ENCODE results near the gene AOC3. TPM values are rescaled to one million over a fixed set of nuclear protein-coding genes. Genes with fewer than 3 reads are reported as not detected.
"Not testable (repeated sequence)": the region's sequence is repeated elsewhere in the genome, so short reads cannot be mapped to it uniquely, and the experiment has no call there.

The AOC3 gene
- total and polyA plus RNA-seq, 7 donors: 3.5 to 227 (median 58.1) TPM

- H3K27ac ChIP-seq: no peak overlapping the region
- no peak for TF ChIP-seq CTCF (IDR thresholded peaks at IDR 0.05)
- no peak for TF ChIP-seq POLR2A (IDR thresholded peaks at IDR 0.05)
- TF ChIP-seq POLR2AphosphoS5 (IDR thresholded peaks at IDR 0.05): no peak
- no peak for TF ChIP-seq EP300 (IDR thresholded peaks at IDR 0.05)
- no peak for DNase-seq
- peaks cover 0 to 5% (median 0%) of the 10 kb centered on the region in 4 donors for H3K36me3 ChIP-seq
- WGBS, 2 donors: 89 to 93% methylated on average over 8 of the region's 8 CpGs
- H3K9me3 ChIP-seq: no peaks in the 10 kb centered on the region
- H3K4me3 ChIP-seq: no peak overlapping the region
- no peaks in the 10 kb centered on the region for H3K27me3 ChIP-seq
- intact Hi-C loops (cut with DNase I): no loop called here
- H3K4me1 ChIP-seq: no peaks in the 10 kb centered on the region
These were observed 31.2 kb downstream of the AOC3 start for GRCh38 chr17:42882166-42882565.

GRCh38 chr17:42883802-42884558, 33.0 kb downstream of the AOC3 start:
- no peaks in the 10 kb centered on the region for H3K9me3 ChIP-seq
- 75 to 85% methylated on average over 7 of the region's 7 CpGs for WGBS, 2 donors
- no peaks in the 10 kb centered on the region for H3K4me1 ChIP-seq
- H3K4me3 ChIP-seq: no peak overlapping the region
- intact Hi-C loops (cut with DNase I): no loop called here
- H3K36me3 ChIP-seq: no peaks in the 10 kb centered on the region
- H3K27ac ChIP-seq: no peak overlapping the region
- no peak for TF ChIP-seq EP300 (IDR thresholded peaks at IDR 0.05)
- no peak for TF ChIP-seq CTCF (IDR thresholded peaks at IDR 0.05)
- TF ChIP-seq POLR2A (IDR thresholded peaks at IDR 0.05): no peak
- TF ChIP-seq POLR2AphosphoS5 (IDR thresholded peaks at IDR 0.05): no peak
- no peak for DNase-seq
- H3K27me3 ChIP-seq: no peaks in the 10 kb centered on the region

- WGBS, 2 donors: 93 to 97% methylated on average over 3 of the region's 3 CpGs
- not testable (repeated sequence) for H3K4me1 ChIP-seq
These were observed 34.8 kb downstream of the AOC3 start for GRCh38 chr17:42885806-42886205.

GRCh38 chr17:42886283-42887176, 35.5 kb downstream of the AOC3 start:
- DNase-seq: no peak
- H3K36me3 ChIP-seq: no peaks in the 10 kb centered on the region
- H3K27me3 ChIP-seq: no peaks in the 10 kb centered on the region
- H3K9me3 ChIP-seq: no peaks in the 10 kb centered on the region
- 49 to 56% methylated on average over 15 of the region's 15 CpGs for WGBS, 2 donors
- no peak overlapping the region for H3K27ac ChIP-seq
- TF ChIP-seq CTCF (IDR thresholded peaks at IDR 0.05) (no peak), POLR2A (IDR thresholded peaks at IDR 0.05) (no peak), EP300 (IDR thresholded peaks at IDR 0.05) (no peak)
- intact Hi-C loops (cut with DNase I): no loop called here
- H3K4me3 ChIP-seq: no peak overlapping the region
- H3K4me1 ChIP-seq: peaks cover 0 to 10% (median 8%) of the 10 kb centered on the region in 4 donors

More at GRCh38 chr17:42885806-42886205, 34.8 kb downstream of the AOC3 start:
- intact Hi-C loops (cut with DNase I); H3K27ac ChIP-seq; H3K4me3 ChIP-seq; H3K36me3 ChIP-seq; H3K9me3 ChIP-seq; H3K27me3 ChIP-seq; DNase-seq: not testable (repeated sequence)

- H3K27ac ChIP-seq: no peak overlapping the region
- intact Hi-C loops (cut with DNase I): no loop called here
- DNase-seq: no peak
- no peaks in the 10 kb centered on the region for H3K9me3 ChIP-seq
- WGBS, 2 donors: 92 to 95% methylated on average over 7 of the region's 7 CpGs
- no peaks in the 10 kb centered on the region for H3K27me3 ChIP-seq
- no peaks in the 10 kb centered on the region for H3K36me3 ChIP-seq
- TF ChIP-seq EP300 (IDR thresholded peaks at IDR 0.05): no peak
- no peak for TF ChIP-seq CTCF (IDR thresholded peaks at IDR 0.05)
- TF ChIP-seq POLR2AphosphoS5 (IDR thresholded peaks at IDR 0.05): no peak
- no peak for TF ChIP-seq POLR2A (IDR thresholded peaks at IDR 0.05)
- H3K4me3 ChIP-seq: no peak overlapping the region
- peaks cover 0 to 42% (median 32%) of the 10 kb centered on the region in 4 donors for H3K4me1 ChIP-seq
These were observed 38.8 kb downstream of the AOC3 start for GRCh38 chr17:42889809-42890208.
